ENCODE data around the gene CLDN7. TPM values are rescaled to one million over a fixed set of nuclear protein-coding genes. Genes with fewer than 3 reads are reported as not detected.
A peak's percentile ranks its signal among the peaks of the same experiment; 100 is the strongest.
"Not testable (repeated sequence)": the region's sequence is repeated elsewhere in the genome, so short reads cannot be mapped to it uniquely, and the experiment has no call there.

Gene CLDN7
- total RNA-seq, 4 donors from 2014 or later: 1.4 to 16.9 (median 4.7) TPM; not detected in 1

GRCh38 chr17:7249830-7250229 is 12.4 kb downstream of the CLDN7 start:
- Histone ChIP-seq H3K27me3 (no peaks in the 10 kb centered on the region), H3K27ac (peak overlapping the region in 3 of 4 donors; percentile 90 to 98 (median 91)), H3K4me3 (peak overlapping the region in 1 of 2 donors; percentile 94), H3K4me1 (peaks cover 5 to 59% (median 27%) of the 10 kb centered on the region in 3 donors), H3K36me3 (peaks cover 0 to 31% of the 10 kb centered on the region in 2 donors), H3K9me3 (no peaks in the 10 kb centered on the region)
- no peak for ATAC-seq
- no peak for TF ChIP-seq POLR2AphosphoS5 (IDR thresholded peaks at IDR 0.05)
- TF ChIP-seq CTCF (IDR thresholded peaks at IDR 0.05): no peak
- TF ChIP-seq EP300 (IDR thresholded peaks at IDR 0.05): no peak
- TF ChIP-seq POLR2A (IDR thresholded peaks at IDR 0.05): no peak
- 90% methylated on average over 7 of the region's 7 CpGs; no CpG with 5 or more reads in 1 of the 2 donors for WGBS, 2 donors (ENCODE audit: low coverage in 1 of 2)

GRCh38 chr17:7249214-7249613 is 13.1 kb downstream of the CLDN7 start:
- ATAC-seq: no peak
- TF ChIP-seq CTCF (IDR thresholded peaks at IDR 0.05): no peak
- TF ChIP-seq POLR2A (IDR thresholded peaks at IDR 0.05): no peak
- TF ChIP-seq EP300 (IDR thresholded peaks at IDR 0.05): no peak
- no peak for TF ChIP-seq POLR2AphosphoS5 (IDR thresholded peaks at IDR 0.05)
- Histone ChIP-seq H3K27me3 (no peaks in the 10 kb centered on the region), H3K4me3 (peak overlapping the region in 1 of 2 donors; percentile 94), H3K27ac (no peak overlapping the region), H3K9me3 (no peaks in the 10 kb centered on the region), H3K4me1 (peaks cover 5 to 63% (median 27%) of the 10 kb centered on the region in 3 donors), H3K36me3 (peaks cover 0 to 31% of the 10 kb centered on the region in 2 donors)
- 85 to 93% methylated on average over 5 of the region's 6 CpGs for WGBS, 2 donors (ENCODE audit: low coverage in 1 of 2)

- TF ChIP-seq POLR2A (IDR thresholded peaks at IDR 0.05) (no peak), CTCF (IDR thresholded peaks at IDR 0.05) (no peak), EP300 (IDR thresholded peaks at IDR 0.05) (no peak), POLR2AphosphoS5 (IDR thresholded peaks at IDR 0.05) (no peak)
- WGBS, 2 donors (ENCODE audit: low coverage in 1 of 2): 60% methylated on average over 1 of the region's 4 CpGs; no CpG with 5 or more reads in 1 of the 2 donors
- ATAC-seq: no peak
- H3K27ac ChIP-seq: no peak overlapping the region
- peaks cover 0 to 34% of the 10 kb centered on the region in 2 donors for H3K36me3 ChIP-seq
- no peaks in the 10 kb centered on the region for H3K27me3 ChIP-seq
- H3K9me3 ChIP-seq: no peaks in the 10 kb centered on the region
- H3K4me1 ChIP-seq: peaks cover 5 to 66% (median 28%) of the 10 kb centered on the region in 3 donors
- no peak overlapping the region for H3K4me3 ChIP-seq
Measured at GRCh38 chr17:7248796-7249195, 13.5 kb downstream of the CLDN7 start.

GRCh38 chr17:7246779-7247178 is 15.5 kb downstream of the CLDN7 start:
- H3K36me3 ChIP-seq: peaks cover 0 to 37% of the 10 kb centered on the region in 2 donors
- WGBS, 2 donors (ENCODE audit: low coverage in 1 of 2): 93 to 100% methylated on average over 1 to 2 of the region's 5 CpGs
- H3K27me3 ChIP-seq: no peaks in the 10 kb centered on the region
- H3K4me1 ChIP-seq: peaks cover 5 to 60% (median 25%) of the 10 kb centered on the region in 3 donors
- ATAC-seq: no peak
- H3K4me3 ChIP-seq: no peak overlapping the region
- no peak for TF ChIP-seq CTCF (IDR thresholded peaks at IDR 0.05)
- TF ChIP-seq POLR2AphosphoS5 (IDR thresholded peaks at IDR 0.05): no peak
- no peak for TF ChIP-seq EP300 (IDR thresholded peaks at IDR 0.05)
- no peak for TF ChIP-seq POLR2A (IDR thresholded peaks at IDR 0.05)
- H3K9me3 ChIP-seq: no peaks in the 10 kb centered on the region
- no peak overlapping the region for H3K27ac ChIP-seq

- not testable (repeated sequence) for ATAC-seq, H3K9me3 ChIP-seq, H3K27me3 ChIP-seq
- Histone ChIP-seq H3K4me3 (peak overlapping the region in 1 of 2 donors; percentile 87), H3K27ac (peak overlapping the region in 3 of 4 donors; percentile 94 to 98 (median 98)), H3K36me3 (peaks cover 0 to 51% of the 10 kb centered on the region in 2 donors), H3K4me1 (peaks cover 8 to 60% (median 27%) of the 10 kb centered on the region in 3 donors)
- WGBS, 2 donors (ENCODE audit: low coverage in 1 of 2): 58 to 65% methylated on average over 2 to 3 of the region's 10 CpGs
Measured at GRCh38 chr17:7243838-7244237, 18.4 kb downstream of the CLDN7 start.

All from gastroesophageal sphincter (tissue), 4 donors.